Keratinocyte (primary cell): ENCODE measurements around the gene CLCN1. TPM values are rescaled to one million over a fixed set of nuclear protein-coding genes. Genes with fewer than 3 reads are reported as not detected.

ENCODE experiments used
- DNase-seq: peaks from one replicate; pipeline ENCODE4 v3.0.0-alpha.2; 2011; ENCODE audit warnings: low read depth, missing footprints, low spot score
- FAIRE-seq: peaks from 2 replicates; lab custom pipeline; 2011; peaks lifted over from hg19 to GRCh38; lab: Jason Lieb, UNC
- H2AFZ ChIP-seq: 2 replicates; pipeline ENCODE4 v1.6.0; 2012; ENCODE audit warnings: low read length, control low read depth, inconsistent platforms; ENCODE audit not compliant: control insufficient read depth
- H3K27ac ChIP-seq: 2 replicates; pipeline ENCODE4 v1.5.1; 2011; ENCODE audit warnings: low read length; ENCODE audit not compliant: control insufficient read depth, insufficient read depth
- H3K27me3 ChIP-seq: 3 replicates; pipeline ENCODE4 v1.6.0; 2011; ENCODE audit warnings: low read length; ENCODE audit not compliant: control insufficient read depth, insufficient read depth; ENCODE audit errors: extremely low read depth
- H3K36me3 ChIP-seq, 2 experiments: 2 replicates in 1 of 2; 3 replicates in 1 of 2; pipeline ENCODE4 v1.5.1; 2011; ENCODE audit warnings: low read length in 2 of 2, mild to moderate bottlenecking in 1 of 2; ENCODE audit not compliant: control insufficient read depth in 2 of 2, insufficient read depth in 2 of 2; ENCODE audit errors: extremely low read depth in 1 of 2
- H3K4me1 ChIP-seq: 3 replicates; pipeline ENCODE4 v1.5.1; 2011; ENCODE audit warnings: low read length; ENCODE audit not compliant: control insufficient read depth, insufficient read depth; ENCODE audit errors: extremely low read depth
- H3K4me2 ChIP-seq: 3 replicates; pipeline ENCODE4 v1.6.0; 2011; ENCODE audit warnings: low read depth, low read length; ENCODE audit not compliant: control insufficient read depth, insufficient read depth; ENCODE audit errors: extremely low read depth
- H3K4me3 ChIP-seq, 3 experiments: fragments of 200-600 bp in 1 of 3; sonication (generic) in 1 of 3; 2 replicates in 2 of 3; 3 replicates in 1 of 3; pipeline ENCODE4 v1.5.1; 2011 to 2016; ENCODE audit warnings: low read length in 3 of 3, mild to moderate bottlenecking in 3 of 3, control low read depth in 2 of 3, inconsistent platforms in 1 of 3, low read depth in 1 of 3, mixed read lengths in 1 of 3, mixed run types in 1 of 3, moderate library complexity in 1 of 3; ENCODE audit not compliant: control insufficient read depth in 2 of 3, insufficient read depth in 2 of 3; ENCODE audit errors: extremely low read depth in 1 of 3
- H3K79me2 ChIP-seq: 2 replicates; pipeline ENCODE4 v1.6.0; 2012; ENCODE audit warnings: low read length; ENCODE audit not compliant: control insufficient read depth, insufficient read depth
- H3K9ac ChIP-seq: 3 replicates; pipeline ENCODE4 v1.6.0; 2011; ENCODE audit warnings: low read length; ENCODE audit not compliant: control insufficient read depth, insufficient read depth; ENCODE audit errors: extremely low read depth
- H3K9me1 ChIP-seq: 3 replicates; pipeline ENCODE4 v1.6.0; 2011; ENCODE audit warnings: low read length; ENCODE audit not compliant: control insufficient read depth, insufficient read depth; ENCODE audit errors: extremely low read depth
- H3K9me3 ChIP-seq: 2 replicates; pipeline ENCODE4 v1.5.1; 2012; ENCODE audit warnings: low read depth, low read length; ENCODE audit not compliant: control insufficient read depth
- H4K20me1 ChIP-seq: 3 replicates; pipeline ENCODE4 v1.6.0; 2011; ENCODE audit warnings: low read length; ENCODE audit not compliant: control insufficient read depth, insufficient read depth; ENCODE audit errors: extremely low read depth
- EZH2 ChIP-seq: IDR thresholded peaks from one replicate; pipeline ENCODE4 v1.6.1; 2012; ENCODE audit warnings: inconsistent platforms, mild to moderate bottlenecking, low read length, moderate library complexity
- dilution Hi-C: fragments of 300-500 bp; cut with MboI; formaldehyde crosslinking; loops from one replicate; pipeline ENCODE4 v1.7.0; 2020; ENCODE audit warnings: low sequenced_read_pairs; ENCODE audit not compliant: extremely low pct_ligation_motif_present
- polyA plus RNA-seq, 5 experiments: library from polyadenylated mRNA; depleted of rRNA in 3 of 5; stranded (reverse) in 3 of 5; stranded (forward) in 1 of 5; unstranded in 1 of 5; fragments of >200 nt; gene quantifications; 1 replicate in 1 of 5; 2 replicates in 3 of 5; 3 replicates in 1 of 5; pipeline versions ENCODE4 v1.2.1 to v1.2.3, GENCODE V29; 2011 to 2012; ENCODE audit warnings: missing spikeins in 2 of 5, low read depth in 1 of 5, low replicate concordance in 1 of 5
- TF ChIP-seq, protein P1 (sequence below), 3 experiments: IDR thresholded peaks in 1 of 3; conservative IDR thresholded peaks in 1 of 3; optimal IDR thresholded peaks in 1 of 3; 2 replicates in 2 of 3; 3 replicates in 1 of 3; pipeline versions ENCODE3 to v1.5.1; 2011; ENCODE audit warnings: low read length in 3 of 3, mild to moderate bottlenecking in 3 of 3, moderate library complexity in 2 of 3, control low read depth in 1 of 3, inconsistent platforms in 1 of 3; ENCODE audit not compliant: insufficient read depth in 2 of 3; ENCODE audit errors: extremely low read depth in 1 of 3

Gene CLCN1
- polyA plus RNA-seq, 1 donor (not counting 4 experiments of a cell fraction or from before 2014, with no cell fraction given): not detected

DNA sequence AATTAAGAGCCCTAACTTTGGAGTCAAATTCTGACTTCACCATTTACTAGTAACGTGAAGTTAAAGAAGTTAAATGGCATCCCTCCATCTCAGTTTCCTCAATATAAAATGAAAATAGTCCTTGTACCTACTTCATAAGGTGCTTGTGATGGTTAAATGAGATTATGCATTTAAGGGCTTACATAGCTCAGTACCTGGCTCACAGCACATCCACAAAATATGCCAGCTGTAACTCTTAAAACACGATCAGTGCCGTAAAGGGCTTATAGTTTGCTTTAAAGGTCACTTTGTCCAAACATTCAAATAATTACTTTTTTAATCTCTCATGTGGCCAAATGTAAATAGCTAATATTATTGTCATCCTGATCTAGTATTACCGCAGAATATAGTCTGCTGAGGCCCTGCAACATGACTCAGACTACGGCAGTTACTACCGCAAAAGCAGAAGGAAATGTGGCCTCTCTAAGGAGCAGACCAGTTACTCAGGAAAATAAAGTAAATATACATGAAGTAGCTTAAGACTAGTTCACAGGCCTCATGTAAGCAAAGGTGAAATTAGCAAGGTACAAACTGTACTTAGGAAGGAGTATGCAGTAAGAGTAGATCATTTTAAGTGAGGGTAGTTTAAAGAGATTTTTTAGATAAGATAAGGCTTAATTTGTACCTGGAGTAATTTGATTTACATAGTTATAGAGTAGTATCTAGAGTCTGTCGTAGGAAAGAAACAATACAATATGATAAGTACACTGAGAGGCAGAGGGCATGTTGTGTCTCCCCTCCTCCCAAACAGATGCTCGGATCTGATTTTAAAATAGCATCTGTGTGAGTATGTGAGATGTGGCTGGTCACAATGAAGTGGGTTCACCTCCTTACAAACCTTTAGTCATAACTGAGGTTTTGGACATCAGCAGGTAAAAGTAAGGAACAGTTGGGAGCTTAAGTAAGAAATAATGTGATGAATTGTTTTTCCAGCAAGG is 14.7 kb upstream of the CLCN1 start:
- Histone ChIP-seq H3K9ac (no peak overlapping the region), H3K79me2 (no peaks in the 10 kb centered on the region), H3K36me3 (peaks cover 32 to 50% of the 10 kb centered on the region in 2 experiments), H3K27ac (no peak overlapping the region), H3K4me2 (no peak overlapping the region), H3K9me3 (no peaks in the 10 kb centered on the region), H3K9me1 (no peaks in the 10 kb centered on the region), H3K4me3 (no peak overlapping the region), H4K20me1 (no peaks in the 10 kb centered on the region), H2AFZ (no peak overlapping the region), H3K27me3 (no peaks in the 10 kb centered on the region), H3K4me1 (peaks cover 7% of the 10 kb centered on the region)
- no peak for TF ChIP-seq EZH2
- TF ChIP-seq, protein P1, sequence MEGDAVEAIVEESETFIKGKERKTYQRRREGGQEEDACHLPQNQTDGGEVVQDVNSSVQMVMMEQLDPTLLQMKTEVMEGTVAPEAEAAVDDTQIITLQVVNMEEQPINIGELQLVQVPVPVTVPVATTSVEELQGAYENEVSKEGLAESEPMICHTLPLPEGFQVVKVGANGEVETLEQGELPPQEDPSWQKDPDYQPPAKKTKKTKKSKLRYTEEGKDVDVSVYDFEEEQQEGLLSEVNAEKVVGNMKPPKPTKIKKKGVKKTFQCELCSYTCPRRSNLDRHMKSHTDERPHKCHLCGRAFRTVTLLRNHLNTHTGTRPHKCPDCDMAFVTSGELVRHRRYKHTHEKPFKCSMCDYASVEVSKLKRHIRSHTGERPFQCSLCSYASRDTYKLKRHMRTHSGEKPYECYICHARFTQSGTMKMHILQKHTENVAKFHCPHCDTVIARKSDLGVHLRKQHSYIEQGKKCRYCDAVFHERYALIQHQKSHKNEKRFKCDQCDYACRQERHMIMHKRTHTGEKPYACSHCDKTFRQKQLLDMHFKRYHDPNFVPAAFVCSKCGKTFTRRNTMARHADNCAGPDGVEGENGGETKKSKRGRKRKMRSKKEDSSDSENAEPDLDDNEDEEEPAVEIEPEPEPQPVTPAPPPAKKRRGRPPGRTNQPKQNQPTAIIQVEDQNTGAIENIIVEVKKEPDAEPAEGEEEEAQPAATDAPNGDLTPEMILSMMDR (optimal IDR thresholded peaks at IDR 0.05 in 1 of 3, IDR thresholded peaks at IDR 0.05 in 1 of 3, conservative IDR thresholded peaks at IDR 0.05 in 1 of 3; ENCODE audit: extremely low read depth in 1 of 3, insufficient read depth in 2 of 3, low read length in 3 of 3): no peak
- DNase-seq (no peak), FAIRE-seq (no peak)
- dilution Hi-C loops: no loop called here

DNA sequence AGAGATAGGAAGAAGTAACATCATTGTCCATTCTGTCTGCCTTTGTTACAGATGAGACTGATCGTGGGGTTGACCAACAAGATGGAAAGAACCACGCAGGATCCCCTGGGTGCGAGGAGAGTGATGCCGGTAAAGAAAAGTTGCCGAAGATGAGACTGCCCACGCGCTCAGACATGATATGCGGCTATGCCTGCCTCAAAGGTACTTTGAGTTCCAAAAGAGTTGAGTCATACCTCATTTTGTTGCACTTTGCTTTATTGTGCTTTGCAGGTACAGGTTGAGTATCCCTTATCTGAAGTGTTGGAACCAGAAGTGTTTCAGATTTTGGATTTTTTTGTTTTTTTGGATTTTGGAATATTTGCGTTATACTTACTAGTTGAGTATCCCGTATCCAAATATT is 12.2 kb upstream of the CLCN1 start:
- H2AFZ ChIP-seq: no peak overlapping the region
- peaks cover 28 to 47% of the 10 kb centered on the region in 2 experiments for H3K36me3 ChIP-seq
- H3K9ac ChIP-seq: no peak overlapping the region
- H3K27me3 ChIP-seq: no peaks in the 10 kb centered on the region
- H3K4me1 ChIP-seq: peaks cover 7% of the 10 kb centered on the region
- FAIRE-seq (peak; percentile 68), DNase-seq (no peak)
- TF ChIP-seq EZH2: no peak
- no peaks in the 10 kb centered on the region for H3K9me1 ChIP-seq
- H3K9me3 ChIP-seq: no peaks in the 10 kb centered on the region
- peak overlapping the region; percentile 35 for H3K4me2 ChIP-seq
- no peak overlapping the region for H3K4me3 ChIP-seq
- no peaks in the 10 kb centered on the region for H4K20me1 ChIP-seq
- H3K27ac ChIP-seq: no peak overlapping the region
- dilution Hi-C loops: no loop called here
- no peaks in the 10 kb centered on the region for H3K79me2 ChIP-seq
